Esophagus squamous epithelium (tissue), 4 donors: ENCODE results near the gene CDH13.

ENCODE experiments used
- POLR2A ChIP-seq, 4 donors: fragments of 450-650 bp; IDR thresholded peaks; one replicate each; pipeline ENCODE4 v1.6.1; 2017; ENCODE audit warnings: antibody characterized with exemption in 4 of 4, mild to moderate bottlenecking in 4 of 4, moderate library complexity in 3 of 4
- TF ChIP-seq, protein P1 (sequence below), 6 experiments: fragments of 450-650 bp in 4 of 6; fragments of 200-600 bp in 2 of 6; sonication (generic) in 2 of 6; IDR thresholded peaks; one replicate each; pipeline ENCODE4 v1.5.1; 2016 to 2019; ENCODE audit warnings: antibody characterized with exemption in 6 of 6, mild to moderate bottlenecking in 4 of 6, moderate library complexity in 4 of 6

DNA sequence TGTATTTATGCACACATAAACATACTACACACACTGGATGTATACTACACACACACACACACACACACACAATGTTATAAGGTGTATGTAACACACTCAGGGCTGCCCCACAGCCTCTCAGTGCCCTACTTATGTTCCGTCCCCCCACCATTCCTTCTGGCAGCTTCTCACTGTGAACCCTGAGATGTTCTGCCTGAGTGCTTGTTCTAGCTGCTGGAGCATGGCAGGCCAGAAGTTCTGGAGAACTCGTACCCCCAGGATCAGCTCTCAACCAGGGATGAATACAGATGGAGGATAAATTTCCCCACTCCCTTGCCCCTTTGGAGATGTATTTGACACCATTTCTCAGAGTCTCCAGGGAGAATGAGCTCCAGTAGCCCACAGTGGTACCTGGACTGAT, 76.4 kb downstream of the CDH13 start:
- TF ChIP-seq POLR2A (IDR thresholded peaks at IDR 0.05) = no peak
- TF ChIP-seq, protein P1, sequence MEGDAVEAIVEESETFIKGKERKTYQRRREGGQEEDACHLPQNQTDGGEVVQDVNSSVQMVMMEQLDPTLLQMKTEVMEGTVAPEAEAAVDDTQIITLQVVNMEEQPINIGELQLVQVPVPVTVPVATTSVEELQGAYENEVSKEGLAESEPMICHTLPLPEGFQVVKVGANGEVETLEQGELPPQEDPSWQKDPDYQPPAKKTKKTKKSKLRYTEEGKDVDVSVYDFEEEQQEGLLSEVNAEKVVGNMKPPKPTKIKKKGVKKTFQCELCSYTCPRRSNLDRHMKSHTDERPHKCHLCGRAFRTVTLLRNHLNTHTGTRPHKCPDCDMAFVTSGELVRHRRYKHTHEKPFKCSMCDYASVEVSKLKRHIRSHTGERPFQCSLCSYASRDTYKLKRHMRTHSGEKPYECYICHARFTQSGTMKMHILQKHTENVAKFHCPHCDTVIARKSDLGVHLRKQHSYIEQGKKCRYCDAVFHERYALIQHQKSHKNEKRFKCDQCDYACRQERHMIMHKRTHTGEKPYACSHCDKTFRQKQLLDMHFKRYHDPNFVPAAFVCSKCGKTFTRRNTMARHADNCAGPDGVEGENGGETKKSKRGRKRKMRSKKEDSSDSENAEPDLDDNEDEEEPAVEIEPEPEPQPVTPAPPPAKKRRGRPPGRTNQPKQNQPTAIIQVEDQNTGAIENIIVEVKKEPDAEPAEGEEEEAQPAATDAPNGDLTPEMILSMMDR (IDR thresholded peaks at IDR 0.05) = no peak
